Adrenal gland (tissue), 12 donors: ENCODE data around the gene C8A. TPM values are rescaled to one million over a fixed set of nuclear protein-coding genes. Genes with fewer than 3 reads are reported as not detected.

Source experiments
- DNase-seq, 7 donors: peaks; one replicate each; pipeline ENCODE4 v3.0.0-alpha.2; 2019 to 2020
- H3K27ac ChIP-seq, 5 donors: fragments of 200-600 bp; sonication (generic) in 4 of 5; 1 replicate in 3 of 5; 2 replicates in 2 of 5; pipeline versions ENCODE4 v1.5.1 to v1.8.0; 2016 to 2020; ENCODE audit warnings: mild to moderate bottlenecking in 1 of 5
- H3K27me3 ChIP-seq: fragments of 200-600 bp; 2 replicates; pipeline ENCODE4 v1.8.0; 2021
- H3K36me3 ChIP-seq, 2 donors: fragments of 200-600 bp; replicated peaks in 1 of 2; 1 replicate in 1 of 2; 2 replicates in 1 of 2; pipeline versions ENCODE4 v1.5.1 to v1.8.0; 2018 to 2022
- H3K4me1 ChIP-seq, 2 donors: fragments of 200-600 bp; replicated peaks in 1 of 2; 1 replicate in 1 of 2; 2 replicates in 1 of 2; pipeline versions ENCODE4 v1.5.1 to v1.8.0; 2018 to 2021
- H3K4me3 ChIP-seq, 4 donors: fragments of 200-600 bp; sonication (generic) in 3 of 4; one replicate each; pipeline ENCODE4 v1.5.1; 2016 to 2018
- H3K9me3 ChIP-seq, 3 donors: fragments of 200-600 bp; sonication (generic) in 1 of 3; replicated peaks in 1 of 3; 1 replicate in 2 of 3; 2 replicates in 1 of 3; pipeline versions ENCODE4 v1.5.1 to v1.8.0; 2016 to 2021
- POLR2A ChIP-seq, 2 donors: fragments of 450-650 bp; IDR thresholded peaks; one replicate each; pipeline ENCODE4 v1.6.1; 2017; ENCODE audit warnings: antibody characterized with exemption in 2 of 2, mild to moderate bottlenecking in 2 of 2, moderate library complexity in 1 of 2
- WGBS, 4 donors: extraction: QIAGEN DNeasy Blood & Tissue Kit in 2 of 4; methylation state at CpG; one replicate each; pipeline versions ENCODE4 v1.1.5 to v1.1.7; 2013 to 2017; 5-methylcytosine and 5-hydroxymethylcytosine counted together
- intact Hi-C, 2 donors: fragments of 100-400 bp; cut with DNase I; formaldehyde crosslinking; loops; one replicate each; pipeline versions ENCODE4 v1.14.1 to v1.15.0; 2022 to 2023
- polyA plus RNA-seq, 3 donors: library from polyadenylated mRNA; stranded (reverse); fragments of 200-250 nt in 2 of 3; fragments of 350-450 nt in 1 of 3; fragmentation: Illumina TruSeq in 1 of 3; extraction: RNeasy Lipid Tissue Mini Kit (QIAGEN cat#74804) in 1 of 3; gene quantifications; one replicate each; pipeline ENCODE4 v1.2.3, GENCODE V29; 2013 to 2014
- total RNA-seq, 9 donors: library from RNA; depleted of rRNA in 4 of 9; stranded (reverse); fragments of >200 nt in 4 of 9; fragments of 120-200 nt in 1 of 9; fragmentation: NEBNext Ultra II Directional in 1 of 9; extraction: Animal tissue kit (Norgen Biotek cat#: 25700) in 1 of 9; gene quantifications; one replicate each; pipeline versions ENCODE4 v1.1.0 to v1.2.4, GENCODE V29; 2013 to 2023
- TF ChIP-seq, protein P1 (sequence below), 6 experiments: fragments of 450-650 bp in 4 of 6; fragments of 200-600 bp in 2 of 6; sonication (generic) in 1 of 6; IDR thresholded peaks; 1 replicate in 5 of 6; 2 replicates in 1 of 6; pipeline versions ENCODE4 v1.5.1 to v1.8.0; 2016 to 2021; ENCODE audit warnings: antibody characterized with exemption in 6 of 6, mild to moderate bottlenecking in 2 of 6, moderate library complexity in 1 of 6
- donor health status: healthy with polysubstance abuse.
- donor health status: Bipolar disorder and iron deficiency.
- donor health status: DM: yes; HTN: yes; CAD: no.
- donor health status: DM: no; HTN: no; CAD: no.
- donor health status: DM: no; HTN: no; CAD: no.
- donor health status: DM: yes; HTN: yes; CAD: no.

Gene C8A
- total and polyA plus RNA-seq, 12 donors = 0.07 TPM; not detected in 10

DNA sequence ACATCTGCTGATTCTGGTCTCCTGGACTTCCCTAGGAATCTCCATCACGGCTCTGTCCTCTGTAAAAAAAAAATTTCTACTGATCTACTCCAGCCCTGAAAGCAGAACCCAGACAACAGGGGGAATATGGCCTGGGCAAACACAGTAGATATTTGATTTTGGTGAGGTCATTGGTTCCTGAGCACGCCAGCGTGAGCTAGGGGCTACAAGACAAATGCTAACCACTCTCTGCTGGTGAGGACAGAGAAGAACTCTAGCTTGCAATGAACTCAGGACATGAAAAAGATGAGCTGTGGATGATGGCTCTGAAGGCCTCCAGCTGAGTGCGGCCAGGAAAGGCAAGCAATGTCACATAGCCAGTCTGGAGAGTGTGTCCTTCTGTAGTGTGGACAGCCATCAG, 18.2 kb upstream of the C8A start:
- no peak for DNase-seq
- H3K9me3 ChIP-seq = no peaks in the 10 kb centered on the region
- H3K4me3 ChIP-seq = no peak overlapping the region
- intact Hi-C loops = loop anchor here in 1 of 2 donors (10.0 kb wide), 1 partner anchor 1208 kb away; no protein-coding TSS in a partner anchor
- no peak overlapping the region for H3K27ac ChIP-seq
- peaks cover 4% of the 10 kb centered on the region for H3K27me3 ChIP-seq
- no peaks in the 10 kb centered on the region for H3K36me3 ChIP-seq
- 77 to 87% (median 83%) methylated on average over 4 of the region's 4 CpGs for WGBS, 4 donors
- TF ChIP-seq POLR2A (IDR thresholded peaks at IDR 0.05) = no peak
- TF ChIP-seq, protein P1, sequence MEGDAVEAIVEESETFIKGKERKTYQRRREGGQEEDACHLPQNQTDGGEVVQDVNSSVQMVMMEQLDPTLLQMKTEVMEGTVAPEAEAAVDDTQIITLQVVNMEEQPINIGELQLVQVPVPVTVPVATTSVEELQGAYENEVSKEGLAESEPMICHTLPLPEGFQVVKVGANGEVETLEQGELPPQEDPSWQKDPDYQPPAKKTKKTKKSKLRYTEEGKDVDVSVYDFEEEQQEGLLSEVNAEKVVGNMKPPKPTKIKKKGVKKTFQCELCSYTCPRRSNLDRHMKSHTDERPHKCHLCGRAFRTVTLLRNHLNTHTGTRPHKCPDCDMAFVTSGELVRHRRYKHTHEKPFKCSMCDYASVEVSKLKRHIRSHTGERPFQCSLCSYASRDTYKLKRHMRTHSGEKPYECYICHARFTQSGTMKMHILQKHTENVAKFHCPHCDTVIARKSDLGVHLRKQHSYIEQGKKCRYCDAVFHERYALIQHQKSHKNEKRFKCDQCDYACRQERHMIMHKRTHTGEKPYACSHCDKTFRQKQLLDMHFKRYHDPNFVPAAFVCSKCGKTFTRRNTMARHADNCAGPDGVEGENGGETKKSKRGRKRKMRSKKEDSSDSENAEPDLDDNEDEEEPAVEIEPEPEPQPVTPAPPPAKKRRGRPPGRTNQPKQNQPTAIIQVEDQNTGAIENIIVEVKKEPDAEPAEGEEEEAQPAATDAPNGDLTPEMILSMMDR (IDR thresholded peaks at IDR 0.05) = no peak
- peaks cover 0 to 4% of the 10 kb centered on the region in 2 donors for H3K4me1 ChIP-seq

DNA sequence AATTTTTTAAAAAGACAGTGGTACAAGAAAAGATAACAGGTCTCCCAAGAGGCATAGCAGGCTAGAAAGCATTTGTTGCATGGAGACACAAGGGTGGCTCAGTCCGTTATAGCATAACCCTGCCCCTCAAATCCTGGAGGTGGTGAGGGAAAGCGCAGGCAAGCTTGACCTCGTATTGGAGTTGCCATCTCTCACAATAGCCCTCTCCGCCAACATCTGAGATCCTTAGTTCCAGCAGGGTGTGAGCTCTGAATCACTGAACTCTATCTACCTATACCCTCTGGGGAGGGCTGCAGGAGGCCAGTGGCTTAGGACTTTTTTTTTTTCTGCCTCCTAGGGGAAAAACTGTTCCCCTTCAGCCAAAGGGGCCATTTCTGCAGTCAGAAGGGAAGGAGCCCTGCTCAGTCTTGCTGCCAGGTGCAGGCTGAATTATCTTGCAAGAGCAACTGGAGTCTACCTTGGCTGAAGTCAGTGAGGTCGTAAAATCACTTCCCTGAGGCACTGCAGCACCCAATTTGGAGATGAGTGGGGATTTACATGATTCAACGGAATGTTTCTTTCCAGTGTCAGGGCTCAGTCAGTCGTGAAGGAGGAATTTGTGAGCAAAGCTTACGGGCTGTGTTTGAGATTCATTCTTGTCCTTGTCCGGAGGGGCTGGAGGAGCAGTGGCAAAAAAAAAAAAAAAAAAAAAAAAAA, 17.2 kb upstream of the C8A start:
- 22 to 60% (median 51%) methylated on average over 8 to 9 of the region's 9 CpGs for WGBS, 4 donors
- H3K27ac ChIP-seq = no peak overlapping the region
- H3K4me3 ChIP-seq = no peak overlapping the region
- intact Hi-C loops = loop anchor here in 1 of 2 donors (10.0 kb wide), 1 partner anchor 1207 kb away; no protein-coding TSS in a partner anchor
- H3K27me3 ChIP-seq = peaks cover 3% of the 10 kb centered on the region
- no peaks in the 10 kb centered on the region for H3K9me3 ChIP-seq
- TF ChIP-seq, protein P1 (IDR thresholded peaks at IDR 0.05) = no peak
- TF ChIP-seq POLR2A (IDR thresholded peaks at IDR 0.05) = no peak
- H3K4me1 ChIP-seq = no peaks in the 10 kb centered on the region
- DNase-seq = no peak
- H3K36me3 ChIP-seq = no peaks in the 10 kb centered on the region

DNA sequence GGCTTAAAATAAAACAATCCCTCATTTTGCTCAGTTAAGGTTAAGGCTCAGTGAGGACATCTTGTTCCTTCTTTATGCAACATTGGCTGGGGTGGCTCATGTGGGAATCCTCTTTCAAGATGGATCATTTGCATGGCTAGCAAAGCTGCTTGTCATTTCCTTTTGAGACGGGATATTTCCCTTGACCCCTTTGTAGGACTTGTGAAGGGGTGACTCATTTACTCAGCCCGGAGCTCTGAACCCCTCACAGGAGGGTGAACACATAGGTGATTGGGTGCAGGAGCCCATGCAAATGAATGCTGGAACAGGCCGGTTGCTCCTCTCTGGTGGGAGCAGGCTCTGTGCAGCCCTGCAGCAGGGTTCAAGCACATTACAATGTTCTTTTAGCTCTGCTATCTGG, 15.8 kb upstream of the C8A start:
- Histone ChIP-seq H3K4me1 (no peaks in the 10 kb centered on the region), H3K27me3 (peaks cover 3% of the 10 kb centered on the region), H3K4me3 (no peak overlapping the region), H3K9me3 (no peaks in the 10 kb centered on the region), H3K27ac (no peak overlapping the region), H3K36me3 (no peaks in the 10 kb centered on the region)
- 48 to 63% (median 50%) methylated on average over 3 of the region's 3 CpGs for WGBS, 4 donors
- no peak for TF ChIP-seq POLR2A (IDR thresholded peaks at IDR 0.05)
- TF ChIP-seq, protein P1 (IDR thresholded peaks at IDR 0.05) = no peak
- intact Hi-C loops = loop anchor here in 1 of 2 donors (10.0 kb wide), 1 partner anchor 1206 kb away; no protein-coding TSS in a partner anchor
- DNase-seq = no peak

DNA sequence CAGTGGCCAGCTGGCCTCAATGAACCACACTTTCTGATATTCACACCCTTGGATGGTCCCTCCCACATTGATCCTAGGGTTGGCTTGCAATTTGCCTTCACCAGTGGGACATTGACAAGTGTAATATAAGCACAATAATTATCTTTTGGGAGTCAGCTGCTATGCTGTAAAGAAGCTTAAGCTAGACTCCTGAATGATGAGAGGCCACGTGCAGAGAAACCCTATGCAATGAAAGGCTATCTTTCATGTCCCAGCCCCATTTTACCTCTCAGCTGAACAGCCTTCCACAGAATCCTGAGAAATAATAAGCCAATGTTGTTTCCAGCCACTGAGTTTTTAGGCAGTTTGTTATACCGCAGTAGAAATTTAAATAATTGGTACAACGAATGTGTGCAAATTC, 11.1 kb upstream of the C8A start:
- 73 to 81% (median 81%) methylated on average over 3 of the region's 3 CpGs for WGBS, 4 donors
- intact Hi-C loops = no loop called here
- H3K27me3 ChIP-seq = peaks cover 3% of the 10 kb centered on the region
- H3K9me3 ChIP-seq = no peaks in the 10 kb centered on the region
- DNase-seq = no peak
- H3K36me3 ChIP-seq = no peaks in the 10 kb centered on the region
- H3K4me1 ChIP-seq = no peaks in the 10 kb centered on the region
- no peak overlapping the region for H3K4me3 ChIP-seq
- TF ChIP-seq, protein P1 (IDR thresholded peaks at IDR 0.05) = no peak
- no peak for TF ChIP-seq POLR2A (IDR thresholded peaks at IDR 0.05)
- H3K27ac ChIP-seq = no peak overlapping the region
